ENCODE measurements around the gene ADAM15. TPM values are rescaled to one million over a fixed set of nuclear protein-coding genes. Genes with fewer than 3 reads are reported as not detected.

ADAM15 gene
- total and polyA plus RNA-seq, 12 donors: 46.7 to 305 (median 65.0) TPM

- WGBS, 2 donors: 18 to 24% methylated on average over 9 of the region's 9 CpGs
- intact Hi-C loops (cut with DNase I): loop anchor here in 1 of 10 donors (10.0 kb wide), 1 partner anchor 57 kb away; the partner anchor contains the start of gene PBXIP1
- no peaks in the 10 kb centered on the region for H3K27me3 ChIP-seq
- H3K9me3 ChIP-seq: no peaks in the 10 kb centered on the region
- H3K4me3 ChIP-seq: no peak overlapping the region
- TF ChIP-seq CTCF (IDR thresholded peaks at IDR 0.05): no peak
- DNase-seq (peak; percentile 62 to 67), ATAC-seq (peak; percentile 7 to 45 (median 30))
- peaks cover 0 to 35% (median 9%) of the 10 kb centered on the region in 9 donors for H3K36me3 ChIP-seq
- H3K27ac ChIP-seq: peak overlapping the region in 8 of 10 donors; percentile 31 to 95 (median 60)
- H3K4me1 ChIP-seq: peaks cover 10 to 82% (median 51%) of the 10 kb centered on the region in 9 donors
Measured at GRCh38 chr1:155012026-155012546, 39.0 kb upstream of the ADAM15 start.

GRCh38 chr1:155012776-155013602 is 38.1 kb upstream of the ADAM15 start:
- H3K36me3 ChIP-seq: peaks cover 0 to 35% (median 9%) of the 10 kb centered on the region in 9 donors
- DNase-seq (no peak), ATAC-seq (no peak)
- no peaks in the 10 kb centered on the region for H3K9me3 ChIP-seq
- no peak overlapping the region for H3K4me3 ChIP-seq
- H3K27me3 ChIP-seq: no peaks in the 10 kb centered on the region
- H3K27ac ChIP-seq: peak overlapping the region in 7 of 10 donors; percentile 6 to 95 (median 49)
- H3K4me1 ChIP-seq: peaks cover 10 to 82% (median 47%) of the 10 kb centered on the region in 9 donors
- intact Hi-C loops (cut with DNase I): loop anchor here in 1 of 10 donors (10.0 kb wide), 1 partner anchor 58 kb away; the partner anchor contains the start of gene PBXIP1
- 70 to 71% methylated on average over 3 of the region's 3 CpGs for WGBS, 2 donors
- no peak for TF ChIP-seq CTCF (IDR thresholded peaks at IDR 0.05)

GRCh38 chr1:155013632-155014031 is 37.5 kb upstream of the ADAM15 start:
- intact Hi-C loops (cut with DNase I): loop anchor here in 1 of 10 donors (10.0 kb wide), 1 partner anchor 59 kb away; the partner anchor contains the start of gene PBXIP1
- H3K27me3 ChIP-seq: no peaks in the 10 kb centered on the region
- WGBS, 2 donors: 50 to 56% methylated on average over 8 of the region's 8 CpGs
- ATAC-seq: no peak
- peaks cover 12 to 82% (median 43%) of the 10 kb centered on the region in 9 donors for H3K4me1 ChIP-seq
- H3K9me3 ChIP-seq: no peaks in the 10 kb centered on the region
- H3K4me3 ChIP-seq: no peak overlapping the region
- peak overlapping the region in 3 of 10 donors; percentile 27 to 95 (median 48) for H3K27ac ChIP-seq
- TF ChIP-seq CTCF (IDR thresholded peaks at IDR 0.05): no peak
- DNase-seq: no peak
- H3K36me3 ChIP-seq: peaks cover 0 to 35% (median 9%) of the 10 kb centered on the region in 9 donors

Measured in heart right ventricle (tissue), 16 donors.